IMR-90 (cell line): ENCODE data around the gene LRRC73. TPM values are rescaled to one million over a fixed set of nuclear protein-coding genes. Genes with fewer than 3 reads are reported as not detected.
A peak's percentile ranks its signal among the peaks of the same experiment; 100 is the strongest.

ENCODE experiments used
- ATAC-seq: fragments of 200-7000 bp; cut with Tn5 transposase; 2 replicates; pipeline ENCODE4 v1.9.1; 2020; ENCODE audit warnings: low read depth, mild to moderate bottlenecking, moderate library complexity
- BruUV-seq: library from RNA; stranded (reverse); fragments of 400-500 nt; replicated peaks from 2 replicates; lab custom pipeline; 2021; lab: Mats Ljungman, UMichigan
- CTCF ChIA-PET: fragments of 300-600 bp; formaldehyde crosslinking; extraction: SDS; loops from one replicate; lab custom pipeline; 2021; ENCODE audit warnings: antibody characterized with exemption; lab: Yijun Ruan, JAX
- POLR2A ChIA-PET: fragments of 300-600 bp; sonication (Branson Sonifier 250); formaldehyde crosslinking; loops from one replicate; lab custom pipeline; 2022; ENCODE audit warnings: antibody characterized with exemption; ENCODE audit not compliant: unreplicated experiment; lab: Charles Lee
- DNase-seq: peaks from one replicate; pipeline ENCODE4 v3.0.0; 2013
- H2AFZ ChIP-seq: replicated peaks from 2 replicates; pipeline ENCODE3; 2013; ENCODE audit warnings: low read length, mild to moderate bottlenecking; ENCODE audit not compliant: poor library complexity
- H2AK5ac ChIP-seq: 2 replicates; pipeline ENCODE4 v1.6.1; 2013; ENCODE audit warnings: low read depth, low read length, inconsistent platforms
- H2AK9ac ChIP-seq: replicated peaks from 2 replicates; pipeline ENCODE3; 2013; ENCODE audit warnings: mild to moderate bottlenecking, low read depth, low read length, moderate library complexity; ENCODE audit not compliant: poor library complexity
- H2BK120ac ChIP-seq: 2 replicates; pipeline ENCODE4 v1.6.1; 2013; ENCODE audit warnings: low read depth, low read length, inconsistent platforms
- H2BK15ac ChIP-seq: 3 replicates; pipeline ENCODE4 v1.6.1; 2013; ENCODE audit warnings: low read depth, low read length, inconsistent platforms
- H2BK20ac ChIP-seq: 2 replicates; pipeline ENCODE4 v1.6.1; 2013; ENCODE audit warnings: low read depth, mild to moderate bottlenecking, inconsistent platforms, low read length, moderate library complexity
- H2BK5ac ChIP-seq: 2 replicates; pipeline ENCODE4 v1.6.1; 2013; ENCODE audit warnings: mild to moderate bottlenecking, low read depth, low read length, inconsistent platforms; ENCODE audit not compliant: poor library complexity, severe bottlenecking
- H3K14ac ChIP-seq: replicated peaks from 2 replicates; pipeline ENCODE4 v1.6.1; 2013; ENCODE audit warnings: low read depth, low read length, inconsistent platforms
- H3K18ac ChIP-seq: 2 replicates; pipeline ENCODE4 v1.6.1; 2013; ENCODE audit warnings: low read depth, low read length, control low read depth
- H3K23ac ChIP-seq: 2 replicates; pipeline ENCODE4 v1.6.1; 2013; ENCODE audit warnings: low read depth, low read length, inconsistent platforms
- H3K27ac ChIP-seq: 2 replicates; pipeline ENCODE4 v1.5.1; 2013; ENCODE audit warnings: mild to moderate bottlenecking, control low read depth, low read length; ENCODE audit not compliant: insufficient read depth
- H3K27me3 ChIP-seq: 2 replicates; pipeline ENCODE4 v1.6.1; 2013; ENCODE audit warnings: low read length; ENCODE audit not compliant: control insufficient read depth, insufficient read depth
- H3K36me3 ChIP-seq: 2 replicates; pipeline ENCODE4 v1.6.1; 2013; ENCODE audit warnings: low read length, mixed read lengths; ENCODE audit not compliant: control insufficient read depth, insufficient read depth
- H3K4ac ChIP-seq: 2 replicates; pipeline ENCODE4 v1.6.1; 2013; ENCODE audit warnings: low read depth, low read length, inconsistent platforms
- H3K4me1 ChIP-seq: 2 replicates; pipeline ENCODE4 v1.6.1; 2013; ENCODE audit warnings: low read length, mixed read lengths; ENCODE audit not compliant: control insufficient read depth, insufficient read depth
- H3K4me2 ChIP-seq: 2 replicates; pipeline ENCODE4 v1.6.1; 2013; ENCODE audit warnings: low read depth, mild to moderate bottlenecking, control low read depth, low read length, moderate library complexity
- H3K4me3 ChIP-seq: 2 replicates; pipeline ENCODE4 v1.5.1; 2013; ENCODE audit warnings: low read depth, mild to moderate bottlenecking, control low read depth, low read length, moderate library complexity; ENCODE audit not compliant: insufficient read depth
- H3K56ac ChIP-seq: 2 replicates; pipeline ENCODE4 v1.6.1; 2013; ENCODE audit warnings: low read length, inconsistent platforms; ENCODE audit not compliant: insufficient read depth; ENCODE audit errors: extremely low read depth
- H3K79me1 ChIP-seq, 2 experiments: 2 replicates each; pipeline ENCODE4 v1.6.1; 2013; ENCODE audit warnings: low read length in 2 of 2, inconsistent platforms in 1 of 2, low read depth in 1 of 2
- H3K9ac ChIP-seq: 2 replicates; pipeline ENCODE4 v1.6.1; 2013; ENCODE audit warnings: low read depth, low read length, control low read depth
- H3K9me1 ChIP-seq: 2 replicates; pipeline ENCODE4 v1.6.1; 2013; ENCODE audit warnings: low read length, inconsistent platforms; ENCODE audit not compliant: insufficient read depth
- H3K9me3 ChIP-seq: 2 replicates; pipeline ENCODE4 v1.6.1; 2013; ENCODE audit warnings: low read length; ENCODE audit not compliant: control insufficient read depth, insufficient read depth
- H4K20me1 ChIP-seq: 2 replicates; pipeline ENCODE4 v1.6.1; 2013; ENCODE audit warnings: low read length, inconsistent platforms; ENCODE audit not compliant: insufficient read depth
- H4K5ac ChIP-seq: 2 replicates; pipeline ENCODE4 v1.6.1; 2013; ENCODE audit warnings: mild to moderate bottlenecking, low read depth, low read length, control low read depth
- H4K8ac ChIP-seq, 2 experiments: 2 replicates each; pipeline ENCODE4 v1.6.1; 2013; ENCODE audit warnings: low read depth in 2 of 2, low read length in 2 of 2, control low read depth in 1 of 2, inconsistent platforms in 1 of 2
- H4K91ac ChIP-seq: 2 replicates; pipeline ENCODE4 v1.6.1; 2013; ENCODE audit warnings: low read depth, low read length, inconsistent platforms; ENCODE audit not compliant: insufficient read depth
- BHLHE40 ChIP-seq: fragments of 150-350 bp; IDR thresholded peaks from 2 replicates; pipeline ENCODE4 v1.6.1; 2016; ENCODE audit warnings: mild to moderate bottlenecking, low read depth, low read length
- CEBPB ChIP-seq: IDR thresholded peaks from 2 replicates; pipeline ENCODE4 v1.6.1; 2012; ENCODE audit warnings: low read depth, low read length, improper control_type of control experiment
- CHD1 ChIP-seq: IDR thresholded peaks from 2 replicates; pipeline ENCODE4 v1.6.1; 2012; ENCODE audit warnings: low read depth, low read length, improper control_type of control experiment
- FOS ChIP-seq: fragments of 150-350 bp; IDR thresholded peaks from 2 replicates; pipeline ENCODE4 v1.6.1; 2016; ENCODE audit warnings: low read depth, low read length
- MAFK ChIP-seq: IDR thresholded peaks from 2 replicates; pipeline ENCODE4 v1.6.1; 2012; ENCODE audit warnings: low read depth, low read length, improper control_type of control experiment
- MAZ ChIP-seq: IDR thresholded peaks from 2 replicates; pipeline ENCODE4 v1.6.1; 2012; ENCODE audit warnings: low read depth, mild to moderate bottlenecking, low read length, improper control_type of control experiment, moderate library complexity, borderline replicate concordance
- MXI1 ChIP-seq: IDR thresholded peaks from 2 replicates; pipeline ENCODE4 v1.6.1; 2012; ENCODE audit warnings: low read depth, mild to moderate bottlenecking, low read length, moderate library complexity, borderline replicate concordance
- NFE2L2 ChIP-seq: fragments of 150-350 bp; IDR thresholded peaks from 2 replicates; pipeline ENCODE4 v1.6.1; 2016; ENCODE audit warnings: low read depth, mild to moderate bottlenecking, low read length
- POLR2A ChIP-seq: IDR thresholded peaks from 2 replicates; pipeline ENCODE4 v1.6.1; 2012; ENCODE audit warnings: mild to moderate bottlenecking, low read depth, low read length
- RAD21 ChIP-seq: IDR thresholded peaks from 2 replicates; pipeline ENCODE4 v1.6.1; 2012; ENCODE audit warnings: low read length, improper control_type of control experiment
- RFX5 ChIP-seq: IDR thresholded peaks from 2 replicates; pipeline ENCODE4 v1.8.0; 2012; ENCODE audit warnings: low read depth, mild to moderate bottlenecking, low read length, moderate library complexity
- SMC3 ChIP-seq: fragments of 150-350 bp; IDR thresholded peaks from 2 replicates; pipeline ENCODE4 v1.6.1; 2016; ENCODE audit warnings: low read depth, mild to moderate bottlenecking, antibody characterized with exemption, low read length, moderate library complexity
- USF2 ChIP-seq: fragments of 150-350 bp; IDR thresholded peaks from 2 replicates; pipeline ENCODE4 v1.6.1; 2017; ENCODE audit warnings: mild to moderate bottlenecking, antibody characterized with exemption, low read length, low read depth
- WGBS, 2 experiments: methylation state at CpG; one replicate each; pipeline versions ENCODE4 v1.1.5 to v1.1.7; 2013; ENCODE audit warnings: missing lambda C conversion rate in 2 of 2; ENCODE audit not compliant: insufficient read length in 1 of 2; ENCODE audit errors: extremely low coverage in 2 of 2; 5-methylcytosine and 5-hydroxymethylcytosine counted together
- dilution Hi-C: fragments of 300-500 bp; cut with HindIII; formaldehyde crosslinking; loops from one replicate; pipeline ENCODE4 v1.14.3; 2018; ENCODE audit warnings: low sequenced_read_pairs; ENCODE audit not compliant: unreplicated experiment
- in situ Hi-C: fragments of 300-500 bp; cut with MboI; formaldehyde crosslinking; loops from 3 replicates; pipeline ENCODE4 v1.14.3; 2019; ENCODE audit warnings: low sequenced_read_pairs, inconsistent platforms, mixed read lengths
- intact Hi-C: fragments of 100-400 bp; cut with micrococcal nuclease; formaldehyde crosslinking; loops from 2 replicates; pipeline ENCODE4 v1.10.0; 2022
- polyA plus RNA-seq, 3 experiments: library from polyadenylated mRNA; depleted of rRNA; stranded (reverse); fragments of >200 nt; gene quantifications; 2 replicates each; pipeline ENCODE4 v1.2.3, GENCODE V29; 2012; ENCODE audit warnings: low replicate concordance in 1 of 3
- total RNA-seq: library from RNA; depleted of rRNA; stranded (reverse); fragments of >200 nt; gene quantifications from 2 replicates; pipeline ENCODE4 v1.2.3, GENCODE V29; 2012
- TF ChIP-seq, protein P1 (sequence below): fragments of 150-350 bp; IDR thresholded peaks from 2 replicates; pipeline ENCODE4 v1.6.1; 2016; ENCODE audit warnings: low read depth, mild to moderate bottlenecking, low read length, moderate library complexity, borderline replicate concordance
- TF ChIP-seq, protein P2 (sequence below): conservative IDR thresholded peaks from 2 replicates; pipeline ENCODE4 v1.5.1; 2012; ENCODE audit warnings: mild to moderate bottlenecking, low read depth, low read length, improper control_type of control experiment

LRRC73 gene
- total and polyA plus RNA-seq, 2 of the 4 experiments (the other 2 are of a cell fraction) = under 0.01 to 0.31 TPM

DNA sequence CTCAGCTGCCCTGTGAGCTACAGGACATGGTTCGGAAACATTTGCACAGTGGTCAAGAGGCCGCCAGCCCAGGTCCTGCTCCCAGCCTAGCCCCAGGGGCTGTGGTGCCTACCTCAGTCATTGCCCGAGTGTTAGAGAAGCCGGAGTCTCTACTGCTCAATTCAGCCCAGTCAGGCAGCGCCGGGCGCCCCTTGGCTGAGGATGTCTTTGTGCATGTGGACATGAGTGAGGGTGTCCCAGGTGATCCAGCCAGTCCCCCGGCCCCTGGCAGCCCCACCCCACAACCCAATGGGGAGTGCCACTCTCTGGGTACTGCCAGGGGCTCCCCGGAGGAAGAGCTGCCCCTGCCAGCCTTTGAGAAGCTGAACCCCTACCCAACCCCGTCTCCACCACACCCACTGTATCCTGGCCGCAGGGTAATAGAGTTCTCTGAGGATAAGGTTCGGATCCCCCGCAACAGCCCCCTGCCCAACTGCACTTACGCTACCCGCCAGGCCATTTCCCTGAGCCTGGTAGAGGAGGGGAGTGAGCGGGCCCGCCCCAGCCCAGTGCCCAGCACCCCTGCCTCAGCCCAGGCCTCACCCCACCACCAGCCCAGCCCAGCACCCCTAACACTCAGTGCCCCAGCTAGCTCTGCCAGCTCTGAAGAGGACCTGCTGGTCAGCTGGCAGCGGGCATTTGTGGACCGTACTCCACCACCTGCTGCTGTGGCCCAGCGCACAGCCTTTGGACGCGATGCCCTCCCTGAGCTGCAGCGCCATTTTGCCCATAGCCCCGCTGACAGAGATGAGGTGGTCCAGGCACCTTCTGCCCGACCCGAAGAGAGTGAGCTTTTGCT, 5.2 kb downstream of the LRRC73 start:
- no peak overlapping the region for H2BK20ac ChIP-seq
- H2BK120ac ChIP-seq = no peak overlapping the region
- H2AK9ac ChIP-seq = no peak overlapping the region
- no peak overlapping the region for H3K4ac ChIP-seq
- H3K9me3 ChIP-seq = no peaks in the 10 kb centered on the region
- H3K9me1 ChIP-seq = no peaks in the 10 kb centered on the region
- H3K4me2 ChIP-seq = no peak overlapping the region
- dilution Hi-C loops (no loop called here), in situ Hi-C loops (no loop called here), intact Hi-C loops (no loop called here)
- no peak for DNase-seq
- no peak overlapping the region for H2BK5ac ChIP-seq
- no peak overlapping the region for H3K56ac ChIP-seq
- ATAC-seq = no peak
- no peak overlapping the region for H3K9ac ChIP-seq
- no peaks in the 10 kb centered on the region; the same call in 1 of the 2 replicates for H3K4me1 ChIP-seq
- H3K27me3 ChIP-seq = no peaks in the 10 kb centered on the region
- BruUV-seq = TSS peak; percentile 80
- no peak overlapping the region for H3K14ac ChIP-seq
- no peak overlapping the region for H4K91ac ChIP-seq
- H4K5ac ChIP-seq = no peak overlapping the region
- 0 out of 4 replicates have a peak, but pooled peaks cover 0 to 5% of the 10 kb centered on the region in 2 experiments for H3K79me1 ChIP-seq
- no peak overlapping the region; the same call in 1 of the 2 replicates for H2AK5ac ChIP-seq
- H4K20me1 ChIP-seq = 0 out of 2 replicates have a peak, but pooled peaks cover 3% of the 10 kb centered on the region
- no peak overlapping the region for H2BK15ac ChIP-seq
- 96% methylated on average over 9 of the region's 26 CpGs; no CpG with 5 or more reads in 1 of the 2 experiments for WGBS, 2 experiments
- no peak overlapping the region for H2AFZ ChIP-seq
- H4K8ac ChIP-seq = no peak overlapping the region
- TF ChIP-seq BHLHE40 = no peak
- TF ChIP-seq, protein P1, sequence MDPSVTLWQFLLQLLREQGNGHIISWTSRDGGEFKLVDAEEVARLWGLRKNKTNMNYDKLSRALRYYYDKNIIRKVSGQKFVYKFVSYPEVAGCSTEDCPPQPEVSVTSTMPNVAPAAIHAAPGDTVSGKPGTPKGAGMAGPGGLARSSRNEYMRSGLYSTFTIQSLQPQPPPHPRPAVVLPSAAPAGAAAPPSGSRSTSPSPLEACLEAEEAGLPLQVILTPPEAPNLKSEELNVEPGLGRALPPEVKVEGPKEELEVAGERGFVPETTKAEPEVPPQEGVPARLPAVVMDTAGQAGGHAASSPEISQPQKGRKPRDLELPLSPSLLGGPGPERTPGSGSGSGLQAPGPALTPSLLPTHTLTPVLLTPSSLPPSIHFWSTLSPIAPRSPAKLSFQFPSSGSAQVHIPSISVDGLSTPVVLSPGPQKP = no peak
- no peak for TF ChIP-seq MAFK
- TF ChIP-seq MXI1 = no peak
- TF ChIP-seq RAD21 = no peak
- no peak for TF ChIP-seq POLR2A
- TF ChIP-seq FOS = no peak
- no peak for TF ChIP-seq MAZ
- TF ChIP-seq NFE2L2 = no peak
- TF ChIP-seq, protein P2, sequence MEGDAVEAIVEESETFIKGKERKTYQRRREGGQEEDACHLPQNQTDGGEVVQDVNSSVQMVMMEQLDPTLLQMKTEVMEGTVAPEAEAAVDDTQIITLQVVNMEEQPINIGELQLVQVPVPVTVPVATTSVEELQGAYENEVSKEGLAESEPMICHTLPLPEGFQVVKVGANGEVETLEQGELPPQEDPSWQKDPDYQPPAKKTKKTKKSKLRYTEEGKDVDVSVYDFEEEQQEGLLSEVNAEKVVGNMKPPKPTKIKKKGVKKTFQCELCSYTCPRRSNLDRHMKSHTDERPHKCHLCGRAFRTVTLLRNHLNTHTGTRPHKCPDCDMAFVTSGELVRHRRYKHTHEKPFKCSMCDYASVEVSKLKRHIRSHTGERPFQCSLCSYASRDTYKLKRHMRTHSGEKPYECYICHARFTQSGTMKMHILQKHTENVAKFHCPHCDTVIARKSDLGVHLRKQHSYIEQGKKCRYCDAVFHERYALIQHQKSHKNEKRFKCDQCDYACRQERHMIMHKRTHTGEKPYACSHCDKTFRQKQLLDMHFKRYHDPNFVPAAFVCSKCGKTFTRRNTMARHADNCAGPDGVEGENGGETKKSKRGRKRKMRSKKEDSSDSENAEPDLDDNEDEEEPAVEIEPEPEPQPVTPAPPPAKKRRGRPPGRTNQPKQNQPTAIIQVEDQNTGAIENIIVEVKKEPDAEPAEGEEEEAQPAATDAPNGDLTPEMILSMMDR = no peak
- no peak for TF ChIP-seq SMC3
- no peak for TF ChIP-seq RFX5
- TF ChIP-seq USF2 = no peak
- no peak for TF ChIP-seq CHD1
- TF ChIP-seq CEBPB = no peak
- no peak overlapping the region for H3K23ac ChIP-seq
- ChIA-PET CTCF (no interaction called here), POLR2A (no interaction called here)
- H3K36me3 ChIP-seq = peaks cover 49% of the 10 kb centered on the region
- H3K4me3 ChIP-seq = no peak overlapping the region
- H3K18ac ChIP-seq = no peak overlapping the region
- no peak overlapping the region for H3K27ac ChIP-seq
